CD4-positive, alpha-beta memory T cell (primary cell): ENCODE results near the gene CHD5. TPM values are rescaled to one million over a fixed set of nuclear protein-coding genes. Genes with fewer than 3 reads are reported as not detected.

Experiments used
- CTCF ChIA-PET: fragments of 350-600 bp; sonication (Branson Sonifier 250); formaldehyde crosslinking; loops from one replicate; lab custom pipeline; 2021; ENCODE audit warnings: inconsistent platforms; ENCODE audit not compliant: partially characterized antibody; lab: Charles Lee
- POLR2A ChIA-PET: fragments of 350-600 bp; sonication (Branson Sonifier 250); formaldehyde crosslinking; loops from one replicate; lab custom pipeline; 2021; ENCODE audit not compliant: partially characterized antibody; lab: Charles Lee
- DNase-seq, 5 donors: peaks; one replicate each; pipeline versions ENCODE4 v3.0.0 to v3.0.0-alpha.2; 2020 to 2022; ENCODE audit warnings: mixed read lengths in 1 of 5
- H3K27ac ChIP-seq: one replicate; pipeline ENCODE4 v1.7.0; 2013; ENCODE audit warnings: low read depth, low read length
- H3K27me3 ChIP-seq: 2 replicates; pipeline ENCODE4 v1.7.0; 2013; ENCODE audit warnings: mild to moderate bottlenecking, low read length, moderate library complexity; ENCODE audit not compliant: insufficient read depth
- H3K36me3 ChIP-seq: 2 replicates; pipeline ENCODE4 v1.7.0; 2013; ENCODE audit warnings: mild to moderate bottlenecking, low read length, moderate library complexity; ENCODE audit not compliant: insufficient read depth
- H3K4me1 ChIP-seq: 2 replicates; pipeline ENCODE4 v1.7.0; 2013; ENCODE audit warnings: mild to moderate bottlenecking, low read length, moderate library complexity; ENCODE audit not compliant: insufficient read depth
- H3K4me3 ChIP-seq, 2 donors: one replicate each; pipeline ENCODE4 v1.7.0; 2013; ENCODE audit warnings: low read length in 2 of 2, mild to moderate bottlenecking in 1 of 2
- H3K9me3 ChIP-seq, 2 donors: one replicate each; pipeline ENCODE4 v1.7.0; 2013; ENCODE audit warnings: low read length in 2 of 2, control low read depth in 1 of 2; ENCODE audit not compliant: control insufficient read depth in 1 of 2
- H3K27ac Mint-ChIP-seq, 7 donors: one replicate each; pipeline ENCODE4 v1.8.0; 2020 to 2021; ENCODE audit warnings: mixed read lengths in 7 of 7, mild to moderate bottlenecking in 6 of 7, inconsistent platforms in 3 of 7, moderate library complexity in 3 of 7
- H3K27me3 Mint-ChIP-seq, 2 donors: one replicate each; pipeline ENCODE4 v1.8.0; 2020 to 2021; ENCODE audit warnings: mixed read lengths in 2 of 2
- H3K36me3 Mint-ChIP-seq, 2 donors: one replicate each; pipeline ENCODE4 v1.8.0; 2020 to 2021; ENCODE audit warnings: mixed read lengths in 2 of 2, inconsistent platforms in 1 of 2, mild to moderate bottlenecking in 1 of 2
- H3K4me1 Mint-ChIP-seq, 4 donors: one replicate each; pipeline ENCODE4 v1.8.0; 2020 to 2021; ENCODE audit warnings: mixed read lengths in 4 of 4, mild to moderate bottlenecking in 1 of 4
- H3K4me3 Mint-ChIP-seq, 8 donors: one replicate each; pipeline ENCODE4 v1.8.0; 2020 to 2021; ENCODE audit warnings: mixed read lengths in 8 of 8, mild to moderate bottlenecking in 7 of 8, moderate library complexity in 6 of 8, inconsistent platforms in 3 of 8
- H3K9me3 Mint-ChIP-seq, 8 donors: one replicate each; pipeline ENCODE4 v1.8.0; 2020 to 2021; ENCODE audit warnings: mixed read lengths in 8 of 8, mild to moderate bottlenecking in 5 of 8, inconsistent platforms in 3 of 8, moderate library complexity in 1 of 8
- intact Hi-C: fragments of 100-400 bp; cut with micrococcal nuclease; formaldehyde crosslinking; loops from one replicate; pipeline ENCODE4 v1.15.1; 2023
- polyA plus RNA-seq, 2 donors: library from polyadenylated mRNA; unstranded; fragments of 300-500 nt; fragmentation: Illumina TruSeq; gene quantifications; one replicate each; pipeline ENCODE4 v1.2.3, GENCODE V29; 2021
- total RNA-seq, 2 experiments: library from RNA; stranded (reverse); gene quantifications; one replicate each; pipeline ENCODE4 v1.2.3, GENCODE V29; 2021

CHD5 gene
- total and polyA plus RNA-seq, 4 experiments from 2014 or later = 0.06 to 0.17 TPM; not detected in 2

DNA sequence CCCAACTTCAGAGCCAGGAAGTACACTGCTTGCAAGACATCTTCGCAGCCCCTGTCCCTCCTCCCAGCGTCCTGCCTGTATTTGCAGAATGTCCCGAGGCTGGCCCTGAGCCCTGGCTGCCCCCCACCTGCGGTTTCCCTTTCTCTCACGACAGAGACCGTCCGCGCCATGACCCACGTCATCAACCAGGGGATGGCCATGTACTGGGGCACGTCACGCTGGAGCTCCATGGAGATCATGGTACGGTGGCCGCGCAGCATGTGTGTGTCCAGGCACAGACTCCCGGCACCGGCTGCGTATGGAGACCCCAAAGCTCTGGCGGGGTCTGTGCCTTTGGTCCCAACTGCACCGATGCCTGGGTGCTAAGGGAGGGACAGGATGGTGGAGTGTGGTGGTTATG is 85.9 kb downstream of the CHD5 start:
- Histone ChIP-seq H3K27ac (no peak overlapping the region), H3K4me3 (no peak overlapping the region), H3K36me3 (peaks cover 31% of the 10 kb centered on the region), H3K4me1 (no peaks in the 10 kb centered on the region), H3K27me3 (no peaks in the 10 kb centered on the region), H3K9me3 (no peaks in the 10 kb centered on the region)
- Mint-ChIP-seq H3K36me3 (peaks cover 26 to 57% of the 10 kb centered on the region in 2 donors), H3K27me3 (no peaks in the 10 kb centered on the region), H3K4me1 (peaks cover 0 to 10% (median 2%) of the 10 kb centered on the region in 4 donors), H3K4me3 (no peak overlapping the region), H3K9me3 (no peaks in the 10 kb centered on the region), H3K27ac (peak overlapping the region in 1 of 7 donors; percentile 22)
- POLR2A ChIA-PET = no interaction called here
- CTCF ChIA-PET = no interaction called here
- DNase-seq = no peak
- intact Hi-C loops = no loop called here

- no peak for DNase-seq
- H3K27ac ChIP-seq = no peak overlapping the region
- no peaks in the 10 kb centered on the region for H3K4me1 ChIP-seq
- Mint-ChIP-seq H3K4me3 (no peak overlapping the region), H3K4me1 (peaks cover 0 to 10% (median 2%) of the 10 kb centered on the region in 4 donors), H3K27me3 (no peaks in the 10 kb centered on the region), H3K36me3 (peaks cover 25 to 57% of the 10 kb centered on the region in 2 donors), H3K27ac (peak overlapping the region in 3 of 7 donors; percentile 44 to 59 (median 53)), H3K9me3 (no peaks in the 10 kb centered on the region)
- POLR2A ChIA-PET = no interaction called here
- peaks cover 31% of the 10 kb centered on the region for H3K36me3 ChIP-seq
- H3K9me3 ChIP-seq = no peaks in the 10 kb centered on the region
- H3K27me3 ChIP-seq = no peaks in the 10 kb centered on the region
- no peak overlapping the region for H3K4me3 ChIP-seq
- CTCF ChIA-PET = no interaction called here
- intact Hi-C loops = no loop called here
Observed at GRCh38 chr1:6093611-6094010, 86.5 kb downstream of the CHD5 start.

GRCh38 chr1:6093071-6093470 is 87.0 kb downstream of the CHD5 start:
- no peak overlapping the region for H3K4me3 Mint-ChIP-seq
- H3K4me3 ChIP-seq = no peak overlapping the region
- ChIA-PET CTCF (no interaction called here), POLR2A (no interaction called here)
- intact Hi-C loops = no loop called here
- H3K36me3 Mint-ChIP-seq = peaks cover 20 to 51% of the 10 kb centered on the region in 2 donors
- no peaks in the 10 kb centered on the region for H3K27me3 Mint-ChIP-seq
- no peak for DNase-seq
- peaks cover 31% of the 10 kb centered on the region for H3K36me3 ChIP-seq
- H3K9me3 ChIP-seq = no peaks in the 10 kb centered on the region
- H3K4me1 ChIP-seq = no peaks in the 10 kb centered on the region
- H3K27me3 ChIP-seq = no peaks in the 10 kb centered on the region
- no peak overlapping the region for H3K27ac ChIP-seq
- peak overlapping the region in 1 of 7 donors; percentile 41 for H3K27ac Mint-ChIP-seq
- H3K4me1 Mint-ChIP-seq = peaks cover 0 to 6% (median 1%) of the 10 kb centered on the region in 4 donors
- no peaks in the 10 kb centered on the region for H3K9me3 Mint-ChIP-seq

GRCh38 chr1:6092211-6092610 is 87.9 kb downstream of the CHD5 start:
- H3K27ac Mint-ChIP-seq = peak overlapping the region in 1 of 7 donors; percentile 12
- Histone ChIP-seq H3K4me1 (no peaks in the 10 kb centered on the region), H3K9me3 (no peaks in the 10 kb centered on the region), H3K27me3 (no peaks in the 10 kb centered on the region), H3K27ac (no peak overlapping the region), H3K36me3 (peaks cover 31% of the 10 kb centered on the region), H3K4me3 (no peak overlapping the region)
- no peak for DNase-seq
- H3K4me1 Mint-ChIP-seq = peaks cover 0 to under 1% (median 0%) of the 10 kb centered on the region in 4 donors
- POLR2A ChIA-PET = no interaction called here
- H3K27me3 Mint-ChIP-seq = no peaks in the 10 kb centered on the region
- H3K36me3 Mint-ChIP-seq = peaks cover 11 to 45% of the 10 kb centered on the region in 2 donors
- no peaks in the 10 kb centered on the region for H3K9me3 Mint-ChIP-seq
- intact Hi-C loops = no loop called here
- H3K4me3 Mint-ChIP-seq = no peak overlapping the region
- CTCF ChIA-PET = no interaction called here

DNA sequence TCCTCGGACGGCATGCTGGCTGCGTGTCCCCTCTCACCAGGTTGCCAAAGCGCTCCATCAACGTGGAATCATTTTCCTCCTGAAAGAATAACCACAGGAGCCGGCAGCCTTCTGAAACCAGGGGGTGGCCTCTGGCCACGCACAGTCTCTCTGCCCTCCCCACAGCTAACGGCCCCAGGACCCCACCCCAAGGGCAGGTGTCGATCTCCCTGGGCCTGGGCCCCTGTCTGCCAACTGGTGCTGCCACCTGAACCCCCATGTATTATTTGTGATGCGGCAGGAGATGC is 88.4 kb downstream of the CHD5 start:
- Mint-ChIP-seq H3K27me3 (no peaks in the 10 kb centered on the region), H3K36me3 (peaks cover 11 to 46% of the 10 kb centered on the region in 2 donors), H3K4me3 (no peak overlapping the region), H3K9me3 (no peaks in the 10 kb centered on the region), H3K27ac (no peak overlapping the region), H3K4me1 (no peaks in the 10 kb centered on the region)
- intact Hi-C loops = no loop called here
- H3K27ac ChIP-seq = no peak overlapping the region
- DNase-seq = no peak
- CTCF ChIA-PET = no interaction called here
- H3K4me1 ChIP-seq = no peaks in the 10 kb centered on the region
- no peaks in the 10 kb centered on the region for H3K9me3 ChIP-seq
- peaks cover 31% of the 10 kb centered on the region for H3K36me3 ChIP-seq
- H3K27me3 ChIP-seq = no peaks in the 10 kb centered on the region
- POLR2A ChIA-PET = no interaction called here
- no peak overlapping the region for H3K4me3 ChIP-seq

DNA sequence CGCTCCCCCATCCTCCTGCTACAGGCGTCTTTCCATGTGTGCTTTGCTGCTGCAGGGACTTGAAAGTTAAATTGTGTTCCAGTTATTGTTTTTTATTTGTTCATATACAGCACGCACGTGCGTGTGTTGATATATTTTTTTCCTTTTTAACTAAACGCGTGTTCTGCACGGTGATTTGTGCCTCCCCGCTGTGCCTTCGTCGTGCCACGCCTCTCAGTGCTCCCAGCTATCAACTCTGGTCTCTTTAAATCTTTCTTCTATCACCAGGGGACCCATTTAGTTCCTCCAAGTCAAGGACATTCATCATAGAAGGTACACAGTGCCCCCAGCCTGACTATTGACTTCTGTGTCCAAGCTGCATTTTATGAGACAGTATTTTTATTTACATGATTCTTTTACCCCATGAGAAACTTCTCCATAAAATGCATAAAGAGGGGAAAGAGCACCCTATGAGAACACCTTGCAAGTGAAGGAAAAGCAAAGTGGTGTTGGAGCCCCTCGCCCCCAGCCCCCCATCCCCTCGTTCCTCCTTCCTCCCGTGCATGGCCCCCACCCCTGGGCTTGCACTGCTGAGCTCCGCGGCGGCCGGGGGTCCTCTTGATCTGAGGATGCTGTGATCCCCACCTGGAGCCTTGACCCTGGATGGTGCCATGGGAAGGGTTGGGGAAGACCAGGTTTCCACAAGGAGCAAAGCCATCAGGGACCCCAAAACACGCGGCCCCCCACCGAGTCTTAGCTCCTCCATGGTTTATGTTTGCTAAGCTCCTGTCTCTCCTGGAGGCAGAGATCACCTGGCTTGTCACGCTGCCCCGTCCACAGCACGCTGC is 88.9 kb downstream of the CHD5 start:
- Histone ChIP-seq H3K9me3 (no peaks in the 10 kb centered on the region), H3K4me3 (no peak overlapping the region), H3K4me1 (no peaks in the 10 kb centered on the region), H3K36me3 (peaks cover 31% of the 10 kb centered on the region), H3K27ac (no peak overlapping the region), H3K27me3 (no peaks in the 10 kb centered on the region)
- Mint-ChIP-seq H3K36me3 (peaks cover 11 to 48% of the 10 kb centered on the region in 2 donors), H3K9me3 (no peaks in the 10 kb centered on the region), H3K27me3 (no peaks in the 10 kb centered on the region), H3K4me1 (no peaks in the 10 kb centered on the region), H3K27ac (peak overlapping the region in 2 of 7 donors; percentile 12 to 19), H3K4me3 (no peak overlapping the region)
- ChIA-PET CTCF (no interaction called here), POLR2A (no interaction called here)
- no peak for DNase-seq
- intact Hi-C loops = no loop called here

GRCh38 chr1:6090288-6090687 is 89.8 kb downstream of the CHD5 start:
- Mint-ChIP-seq H3K27ac (no peak overlapping the region), H3K4me3 (no peak overlapping the region), H3K36me3 (peaks cover 11 to 49% of the 10 kb centered on the region in 2 donors), H3K27me3 (no peaks in the 10 kb centered on the region), H3K9me3 (no peaks in the 10 kb centered on the region), H3K4me1 (no peaks in the 10 kb centered on the region)
- peaks cover 33% of the 10 kb centered on the region for H3K36me3 ChIP-seq
- no peak overlapping the region for H3K4me3 ChIP-seq
- no peaks in the 10 kb centered on the region for H3K9me3 ChIP-seq
- intact Hi-C loops = no loop called here
- no peaks in the 10 kb centered on the region for H3K4me1 ChIP-seq
- ChIA-PET CTCF (no interaction called here), POLR2A (no interaction called here)
- no peaks in the 10 kb centered on the region for H3K27me3 ChIP-seq
- H3K27ac ChIP-seq = no peak overlapping the region
- DNase-seq = no peak
